PC-3 (cell line): ENCODE data around the gene GALR1. TPM values are rescaled to one million over a fixed set of nuclear protein-coding genes. Genes with fewer than 3 reads are reported as not detected.

Experiments
- ATAC-seq: fragments of 200-7000 bp; cut with Tn5 transposase; 2 replicates; pipeline ENCODE4 v1.9.1; 2020; ENCODE audit warnings: mild to moderate bottlenecking, moderate library complexity
- BruUV-seq: library from RNA; stranded (reverse); fragments of 400-500 nt; replicated peaks from 2 replicates; lab custom pipeline; 2021; lab: Mats Ljungman, UMichigan
- CTCF ChIA-PET: fragments of 300-600 bp; sonication (Branson Sonifier 250); formaldehyde crosslinking; loops from one replicate; lab custom pipeline; 2022; ENCODE audit warnings: antibody characterized with exemption; lab: Charles Lee
- POLR2A ChIA-PET: fragments of 300-600 bp; sonication (Branson Sonifier 250); formaldehyde crosslinking; loops from one replicate; lab custom pipeline; 2022; ENCODE audit warnings: antibody characterized with exemption; ENCODE audit not compliant: unreplicated experiment; lab: Charles Lee
- DNase-seq: peaks from one replicate; pipeline ENCODE4 v3.0.0-alpha.2; 2015
- H2AFZ ChIP-seq: fragments of 300-600 bp; sonication (generic); 2 replicates; pipeline ENCODE4 v1.6.0; 2016; ENCODE audit warnings: antibody characterized with exemption, low read length
- H3F3A ChIP-seq: fragments of 300-600 bp; sonication (generic); one replicate; pipeline ENCODE4 v1.6.0; 2017; ENCODE audit warnings: antibody characterized with exemption, low read length, control low read depth, mild to moderate bottlenecking; ENCODE audit not compliant: unreplicated experiment
- H3K27ac ChIP-seq: fragments of 300-600 bp; sonication (generic); 2 replicates; pipeline ENCODE4 v1.5.1; 2016; ENCODE audit warnings: mild to moderate bottlenecking, low read length
- H3K27me3 ChIP-seq: fragments of 300-600 bp; sonication (generic); 2 replicates; pipeline ENCODE4 v1.6.1; 2016; ENCODE audit warnings: low read length, mixed read lengths
- H3K36me3 ChIP-seq: fragments of 300-600 bp; sonication (generic); 2 replicates; pipeline ENCODE4 v1.6.1; 2016; ENCODE audit warnings: low read depth, mixed run types, low read length, mixed read lengths
- H3K4me1 ChIP-seq: fragments of 300-600 bp; sonication (generic); 2 replicates; pipeline ENCODE4 v1.5.1; 2016; ENCODE audit warnings: low read length; ENCODE audit not compliant: insufficient read depth
- H3K4me2 ChIP-seq: fragments of 300-600 bp; sonication (generic); 2 replicates; pipeline ENCODE4 v1.6.0; 2016; ENCODE audit warnings: low read length
- H3K4me3 ChIP-seq: fragments of 300-600 bp; sonication (generic); 2 replicates; pipeline ENCODE4 v1.5.1; 2016; ENCODE audit warnings: mild to moderate bottlenecking, low read length, mixed read lengths
- H3K79me2 ChIP-seq: fragments of 300-600 bp; sonication (generic); 2 replicates; pipeline ENCODE4 v1.6.1; 2017; ENCODE audit warnings: low read length, mixed read lengths
- H3K9ac ChIP-seq: fragments of 300-600 bp; sonication (generic); 2 replicates; pipeline ENCODE4 v1.6.0; 2016; ENCODE audit warnings: mild to moderate bottlenecking, low read length
- H3K9me2 ChIP-seq: fragments of 300-600 bp; sonication (generic); replicated peaks from 2 replicates; pipeline ENCODE4 v1.6.1; 2016; ENCODE audit warnings: mixed run types, low read length, mixed read lengths
- H3K9me3 ChIP-seq: fragments of 300-600 bp; sonication (generic); 2 replicates; pipeline ENCODE4 v1.6.1; 2016; ENCODE audit warnings: low read length, mixed read lengths
- H4K20me1 ChIP-seq: fragments of 300-600 bp; sonication (generic); 2 replicates; pipeline ENCODE4 v1.6.1; 2016; ENCODE audit warnings: low read length, mixed read lengths
- CTCF ChIP-seq: fragments of 300-600 bp; sonication (generic); conservative IDR thresholded peaks from 2 replicates; pipeline ENCODE4 v1.5.1; 2017; ENCODE audit warnings: antibody characterized with exemption, low read depth, mild to moderate bottlenecking, low read length
- EZH2 ChIP-seq: fragments of 300-600 bp; sonication (generic); IDR thresholded peaks from one replicate; pipeline ENCODE4 v1.6.1; 2017; ENCODE audit warnings: antibody characterized with exemption, mild to moderate bottlenecking, low read length; ENCODE audit not compliant: unreplicated experiment
- EZH2phosphoT487 ChIP-seq: fragments of 300-600 bp; sonication (generic); IDR thresholded peaks from 2 replicates; pipeline ENCODE4 v1.6.1; 2018; ENCODE audit warnings: mild to moderate bottlenecking, antibody characterized with exemption, low read length, borderline replicate concordance
- intact Hi-C: fragments of 100-400 bp; cut with micrococcal nuclease; formaldehyde crosslinking; loops from 2 replicates; pipeline ENCODE4 v1.9.0; 2023
- total RNA-seq: library from RNA; depleted of rRNA; stranded (reverse); fragments of >200 nt; gene quantifications from 2 replicates; pipeline ENCODE4 v1.2.3, GENCODE V29; 2014

Gene GALR1
- total RNA-seq, 1 experiment from 2014 or later, result not detected

- intact Hi-C loops, result no loop called here
- ATAC-seq (no peak), DNase-seq (no peak)
- H3K9me2 ChIP-seq, result no peaks in the 10 kb centered on the region
- H3K4me1 ChIP-seq, result peaks cover 8% of the 10 kb centered on the region
- H3F3A ChIP-seq, result no peaks in the 10 kb centered on the region
- no peak overlapping the region for H2AFZ ChIP-seq
- H3K27ac ChIP-seq, result no peak overlapping the region
- no peaks in the 10 kb centered on the region for H3K9me3 ChIP-seq
- TF ChIP-seq EZH2phosphoT487 (no peak), EZH2 (no peak), CTCF (no peak)
- POLR2A ChIA-PET, result no interaction called here
- H3K27me3 ChIP-seq, result peaks cover 5% of the 10 kb centered on the region; the same call in 1 of the 2 replicates
- H4K20me1 ChIP-seq, result no peaks in the 10 kb centered on the region
- CTCF ChIA-PET, result interaction anchor here (0.6 kb wide), 1 partner anchor 430 kb away, joined by 3 read pairs; no protein-coding TSS in a partner anchor
- BruUV-seq, result no TSS peak
- H3K4me3 ChIP-seq, result no peak overlapping the region
- no peak overlapping the region for H3K4me2 ChIP-seq
- no peaks in the 10 kb centered on the region for H3K36me3 ChIP-seq
- H3K9ac ChIP-seq, result no peak overlapping the region
- H3K79me2 ChIP-seq, result no peaks in the 10 kb centered on the region
Observed at GRCh38 chr18:77218642-77219041, 31.0 kb upstream of the GALR1 start.

- ATAC-seq (no peak), DNase-seq (no peak)
- Histone ChIP-seq H3K9me3 (no peaks in the 10 kb centered on the region), H3F3A (no peaks in the 10 kb centered on the region), H3K27me3 (peaks cover 5% of the 10 kb centered on the region; the same call in 1 of the 2 replicates), H3K9me2 (no peaks in the 10 kb centered on the region), H3K4me3 (no peak overlapping the region), H3K9ac (no peak overlapping the region), H3K4me1 (peaks cover 16% of the 10 kb centered on the region), H3K27ac (no peak overlapping the region), H4K20me1 (no peaks in the 10 kb centered on the region), H2AFZ (no peak overlapping the region), H3K4me2 (no peak overlapping the region), H3K79me2 (no peaks in the 10 kb centered on the region), H3K36me3 (no peaks in the 10 kb centered on the region)
- intact Hi-C loops, result no loop called here
- POLR2A ChIA-PET, result no interaction called here
- TF ChIP-seq EZH2phosphoT487 (no peak), EZH2 (no peak), CTCF (no peak)
- BruUV-seq, result no TSS peak
- CTCF ChIA-PET, result no interaction called here
Observed at GRCh38 chr18:77220726-77221125, 28.9 kb upstream of the GALR1 start.

- H3K36me3 ChIP-seq, result no peaks in the 10 kb centered on the region
- H2AFZ ChIP-seq, result no peak overlapping the region
- H3K79me2 ChIP-seq, result no peaks in the 10 kb centered on the region
- TF ChIP-seq EZH2 (no peak), CTCF (no peak), EZH2phosphoT487 (no peak)
- DNase-seq (no peak), ATAC-seq (no peak)
- peaks cover 9% of the 10 kb centered on the region; the same call in 1 of the 2 replicates for H3K27me3 ChIP-seq
- no TSS peak for BruUV-seq
- no peaks in the 10 kb centered on the region for H4K20me1 ChIP-seq
- POLR2A ChIA-PET, result no interaction called here
- H3K9me2 ChIP-seq, result no peaks in the 10 kb centered on the region
- intact Hi-C loops, result no loop called here
- CTCF ChIA-PET, result no interaction called here
- no peak overlapping the region for H3K4me3 ChIP-seq
- no peaks in the 10 kb centered on the region for H3F3A ChIP-seq
- no peak overlapping the region for H3K27ac ChIP-seq
- peaks cover 16% of the 10 kb centered on the region for H3K4me1 ChIP-seq
- no peaks in the 10 kb centered on the region for H3K9me3 ChIP-seq
- H3K9ac ChIP-seq, result no peak overlapping the region
- H3K4me2 ChIP-seq, result no peak overlapping the region
Observed at GRCh38 chr18:77222464-77222863, 27.2 kb upstream of the GALR1 start.
